Measurements from ENCODE around the gene CBR3.

The CBR3 gene

GRCh38 chr21:36113647-36114428, 21.0 kb upstream of the CBR3 start:
- no peak for DNase-seq (ENCODE audit: insufficient read length, low spot score)
- no peak for FAIRE-seq
- no peak for TF ChIP-seq SPI1 (IDR thresholded peaks at IDR 0.05; ENCODE audit: low read depth, low read length)
- TF ChIP-seq PAX5 (IDR thresholded peaks at IDR 0.05; ENCODE audit: insufficient read depth, low read length, severe bottlenecking) = no peak
- no peak for TF ChIP-seq POLR2A (IDR thresholded peaks at IDR 0.05; ENCODE audit: low read depth, low read length)
- TF ChIP-seq TAF1 (IDR thresholded peaks at IDR 0.05; ENCODE audit: low read depth, low read length) = no peak
- no peak for TF ChIP-seq POU2F2 (IDR thresholded peaks at IDR 0.05; ENCODE audit: low read depth, low read length)
- TF ChIP-seq POLR2AphosphoS5 (IDR thresholded peaks at IDR 0.05; ENCODE audit: low read depth, low read length) = no peak

- DNase-seq (ENCODE audit: insufficient read length, low spot score) (no peak), FAIRE-seq (no peak)
- TF ChIP-seq POLR2AphosphoS5 (IDR thresholded peaks at IDR 0.05; ENCODE audit: low read depth, low read length) = no peak
- no peak for TF ChIP-seq SPI1 (IDR thresholded peaks at IDR 0.05; ENCODE audit: low read depth, low read length)
- no peak for TF ChIP-seq POU2F2 (IDR thresholded peaks at IDR 0.05; ENCODE audit: low read depth, low read length)
- TF ChIP-seq POLR2A (IDR thresholded peaks at IDR 0.05; ENCODE audit: low read depth, low read length) = no peak
- no peak for TF ChIP-seq TAF1 (IDR thresholded peaks at IDR 0.05; ENCODE audit: low read depth, low read length)
- TF ChIP-seq PAX5 (IDR thresholded peaks at IDR 0.05; ENCODE audit: insufficient read depth, low read length, severe bottlenecking) = no peak
These were observed 19.6 kb upstream of the CBR3 start for GRCh38 chr21:36115138-36115730.

- DNase-seq (ENCODE audit: insufficient read length, low spot score) = no peak
- no peak for TF ChIP-seq POU2F2 (IDR thresholded peaks at IDR 0.05; ENCODE audit: low read depth, low read length)
- TF ChIP-seq POLR2A (IDR thresholded peaks at IDR 0.05; ENCODE audit: low read depth, low read length) = no peak
- no peak for TF ChIP-seq TAF1 (IDR thresholded peaks at IDR 0.05; ENCODE audit: low read depth, low read length)
- TF ChIP-seq PAX5 (IDR thresholded peaks at IDR 0.05; ENCODE audit: insufficient read depth, low read length, severe bottlenecking) = no peak
- no peak for TF ChIP-seq SPI1 (IDR thresholded peaks at IDR 0.05; ENCODE audit: low read depth, low read length)
- no peak for TF ChIP-seq POLR2AphosphoS5 (IDR thresholded peaks at IDR 0.05; ENCODE audit: low read depth, low read length)
- FAIRE-seq = no peak
These were observed 17.6 kb upstream of the CBR3 start for GRCh38 chr21:36117286-36117741.

- no peak for DNase-seq (ENCODE audit: insufficient read length, low spot score)
- FAIRE-seq = no peak
- TF ChIP-seq POLR2AphosphoS5 (IDR thresholded peaks at IDR 0.05; ENCODE audit: low read depth, low read length) = no peak
- no peak for TF ChIP-seq PAX5 (IDR thresholded peaks at IDR 0.05; ENCODE audit: insufficient read depth, low read length, severe bottlenecking)
- no peak for TF ChIP-seq SPI1 (IDR thresholded peaks at IDR 0.05; ENCODE audit: low read depth, low read length)
- no peak for TF ChIP-seq POLR2A (IDR thresholded peaks at IDR 0.05; ENCODE audit: low read depth, low read length)
- TF ChIP-seq TAF1 (IDR thresholded peaks at IDR 0.05; ENCODE audit: low read depth, low read length) = no peak
- no peak for TF ChIP-seq POU2F2 (IDR thresholded peaks at IDR 0.05; ENCODE audit: low read depth, low read length)
These were observed 14.5 kb upstream of the CBR3 start for GRCh38 chr21:36120304-36120888.

GRCh38 chr21:36122977-36123376, 11.9 kb upstream of the CBR3 start:
- DNase-seq (ENCODE audit: insufficient read length, low spot score) (no peak), FAIRE-seq (no peak)
- TF ChIP-seq POU2F2 (IDR thresholded peaks at IDR 0.05; ENCODE audit: low read depth, low read length) (no peak), POLR2A (IDR thresholded peaks at IDR 0.05; ENCODE audit: low read depth, low read length) (no peak)

GRCh38 chr21:36124395-36124794, 10.5 kb upstream of the CBR3 start:
- DNase-seq (ENCODE audit: insufficient read length, low spot score) (no peak), FAIRE-seq (no peak)
- no peak for TF ChIP-seq PAX5 (IDR thresholded peaks at IDR 0.05; ENCODE audit: insufficient read depth, low read length, severe bottlenecking)
- TF ChIP-seq SPI1 (IDR thresholded peaks at IDR 0.05; ENCODE audit: low read depth, low read length) = no peak
- no peak for TF ChIP-seq POLR2AphosphoS5 (IDR thresholded peaks at IDR 0.05; ENCODE audit: low read depth, low read length)
- TF ChIP-seq TAF1 (IDR thresholded peaks at IDR 0.05; ENCODE audit: low read depth, low read length) = no peak
- TF ChIP-seq POU2F2 (IDR thresholded peaks at IDR 0.05; ENCODE audit: low read depth, low read length) = no peak
- no peak for TF ChIP-seq POLR2A (IDR thresholded peaks at IDR 0.05; ENCODE audit: low read depth, low read length)

GRCh38 chr21:36125512-36126207, 9.2 kb upstream of the CBR3 start:
- DNase-seq (ENCODE audit: insufficient read length, low spot score) = no peak
- TF ChIP-seq TAF1 (IDR thresholded peaks at IDR 0.05; ENCODE audit: low read depth, low read length) (no peak), POLR2A (IDR thresholded peaks at IDR 0.05; ENCODE audit: low read depth, low read length) (no peak), POU2F2 (IDR thresholded peaks at IDR 0.05; ENCODE audit: low read depth, low read length) (no peak), POLR2AphosphoS5 (IDR thresholded peaks at IDR 0.05; ENCODE audit: low read depth, low read length) (no peak), SPI1 (IDR thresholded peaks at IDR 0.05; ENCODE audit: low read depth, low read length) (no peak), PAX5 (IDR thresholded peaks at IDR 0.05; ENCODE audit: insufficient read depth, low read length, severe bottlenecking) (no peak)
- FAIRE-seq = peak; percentile 78

- DNase-seq (ENCODE audit: insufficient read length, low spot score) (no peak), FAIRE-seq (no peak)
- TF ChIP-seq POU2F2 (IDR thresholded peaks at IDR 0.05; ENCODE audit: low read depth, low read length) (no peak), TAF1 (IDR thresholded peaks at IDR 0.05; ENCODE audit: low read depth, low read length) (no peak), POLR2AphosphoS5 (IDR thresholded peaks at IDR 0.05; ENCODE audit: low read depth, low read length) (no peak), PAX5 (IDR thresholded peaks at IDR 0.05; ENCODE audit: insufficient read depth, low read length, severe bottlenecking) (no peak), SPI1 (IDR thresholded peaks at IDR 0.05; ENCODE audit: low read depth, low read length) (no peak), POLR2A (IDR thresholded peaks at IDR 0.05; ENCODE audit: low read depth, low read length) (no peak)
These were observed 8.7 kb upstream of the CBR3 start for GRCh38 chr21:36126208-36126565.

GRCh38 chr21:36126621-36127110, 8.2 kb upstream of the CBR3 start:
- TF ChIP-seq POLR2AphosphoS5 (IDR thresholded peaks at IDR 0.05; ENCODE audit: low read depth, low read length) (no peak), POU2F2 (IDR thresholded peaks at IDR 0.05; ENCODE audit: low read depth, low read length) (no peak), POLR2A (IDR thresholded peaks at IDR 0.05; ENCODE audit: low read depth, low read length) (no peak), TAF1 (IDR thresholded peaks at IDR 0.05; ENCODE audit: low read depth, low read length) (no peak), SPI1 (IDR thresholded peaks at IDR 0.05; ENCODE audit: low read depth, low read length) (no peak), PAX5 (IDR thresholded peaks at IDR 0.05; ENCODE audit: insufficient read depth, low read length, severe bottlenecking) (no peak)
- no peak for FAIRE-seq
- DNase-seq (ENCODE audit: insufficient read length, low spot score) = no peak

All from GM12891 (cell line).